Measurements from ENCODE around the gene TBC1D3B.
A peak's percentile ranks its signal among the peaks of the same experiment; 100 is the strongest.
"Not testable (repeated sequence)": the region's sequence is repeated elsewhere in the genome, so short reads cannot be mapped to it uniquely, and the experiment has no call there.

Gene TBC1D3B

DNA sequence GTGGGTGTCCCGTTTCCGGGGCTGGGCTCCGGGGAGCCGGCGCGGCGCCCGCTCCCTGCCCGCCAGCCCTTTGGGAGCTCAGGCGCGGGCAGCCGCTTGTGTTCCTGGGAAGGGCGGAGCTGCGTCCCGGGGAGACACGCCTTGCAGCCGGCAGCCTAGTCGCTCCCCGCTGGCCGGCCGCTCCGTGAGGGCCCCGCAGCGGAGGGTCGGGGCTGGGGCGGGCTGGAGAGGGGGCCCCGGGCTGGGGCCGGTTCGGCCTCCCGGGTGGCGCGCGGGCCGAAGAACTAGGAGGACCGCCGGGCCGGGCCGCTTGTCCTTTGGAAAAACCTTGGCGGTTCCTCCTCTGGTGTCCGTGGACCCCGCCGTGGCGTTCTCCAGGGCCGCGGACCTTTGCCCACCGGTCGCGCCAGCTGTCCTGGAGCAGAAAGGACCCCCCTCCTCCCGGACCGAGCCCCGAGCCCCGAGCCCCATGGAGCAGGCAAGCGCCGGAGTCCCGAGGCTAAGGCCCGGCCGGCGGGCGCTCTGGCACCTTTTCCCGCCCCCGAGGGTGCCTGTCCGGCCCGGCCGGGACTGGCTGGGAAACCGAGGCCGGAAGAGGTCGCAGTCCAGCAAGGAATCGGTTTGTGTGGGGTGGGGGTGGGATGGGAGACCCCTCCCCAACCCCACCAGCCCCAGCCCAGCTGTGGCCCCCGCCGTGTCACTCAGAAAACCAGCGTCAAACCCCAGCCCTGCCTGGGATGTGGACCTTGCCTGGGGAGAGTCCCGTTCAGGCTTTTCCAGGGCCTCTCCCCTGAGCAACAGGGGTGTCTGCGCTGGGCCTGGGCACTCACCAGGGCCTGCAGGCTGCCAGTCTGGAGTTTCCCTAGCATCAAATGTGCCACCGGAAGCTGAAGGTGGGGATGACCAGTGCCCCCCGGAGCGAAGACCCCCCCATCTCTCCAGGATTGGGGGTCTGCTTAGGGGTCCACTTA is 6.8 kb upstream of the TBC1D3B start:
- H3K79me2 ChIP-seq (ENCODE audit: insufficient read depth, low read depth): no peaks in the 10 kb centered on the region
- TF ChIP-seq, protein P1, sequence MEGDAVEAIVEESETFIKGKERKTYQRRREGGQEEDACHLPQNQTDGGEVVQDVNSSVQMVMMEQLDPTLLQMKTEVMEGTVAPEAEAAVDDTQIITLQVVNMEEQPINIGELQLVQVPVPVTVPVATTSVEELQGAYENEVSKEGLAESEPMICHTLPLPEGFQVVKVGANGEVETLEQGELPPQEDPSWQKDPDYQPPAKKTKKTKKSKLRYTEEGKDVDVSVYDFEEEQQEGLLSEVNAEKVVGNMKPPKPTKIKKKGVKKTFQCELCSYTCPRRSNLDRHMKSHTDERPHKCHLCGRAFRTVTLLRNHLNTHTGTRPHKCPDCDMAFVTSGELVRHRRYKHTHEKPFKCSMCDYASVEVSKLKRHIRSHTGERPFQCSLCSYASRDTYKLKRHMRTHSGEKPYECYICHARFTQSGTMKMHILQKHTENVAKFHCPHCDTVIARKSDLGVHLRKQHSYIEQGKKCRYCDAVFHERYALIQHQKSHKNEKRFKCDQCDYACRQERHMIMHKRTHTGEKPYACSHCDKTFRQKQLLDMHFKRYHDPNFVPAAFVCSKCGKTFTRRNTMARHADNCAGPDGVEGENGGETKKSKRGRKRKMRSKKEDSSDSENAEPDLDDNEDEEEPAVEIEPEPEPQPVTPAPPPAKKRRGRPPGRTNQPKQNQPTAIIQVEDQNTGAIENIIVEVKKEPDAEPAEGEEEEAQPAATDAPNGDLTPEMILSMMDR (conservative IDR thresholded peaks at IDR 0.05; ENCODE audit: low read depth, low read length): no peak
- H3K9ac ChIP-seq: peak overlapping the region; percentile 36; the same call in 1 of the 2 replicates
- H2AFZ ChIP-seq (ENCODE audit: low read depth): peak overlapping the region; percentile 87
- 0 out of 2 replicates have a peak, but pooled peaks cover 5% of the 10 kb centered on the region for H3K27me3 ChIP-seq (ENCODE audit: insufficient read depth, low read depth)
- H3K4me1 ChIP-seq (ENCODE audit: low read depth, poor library complexity, severe bottlenecking): no peaks in the 10 kb centered on the region
- H4K20me1 ChIP-seq (ENCODE audit: insufficient read depth): no peaks in the 10 kb centered on the region
- H3K4me3 ChIP-seq (IDR thresholded peaks at IDR 0.05; ENCODE audit: insufficient read depth, low read depth, low read length): no peak overlapping the region
- H3K27ac ChIP-seq: no peak overlapping the region
- no peaks in the 10 kb centered on the region for H3K36me3 ChIP-seq (ENCODE audit: insufficient read depth)
- H3K4me2 ChIP-seq: peak overlapping the region; percentile 65

GRCh38 chr17:36182176-36183000 is 6.0 kb upstream of the TBC1D3B start:
- Histone ChIP-seq H3K27me3 (ENCODE audit: insufficient read depth, low read depth) (0 out of 2 replicates have a peak, but pooled peaks cover 5% of the 10 kb centered on the region), H3K27ac (no peak overlapping the region), H3K4me3 (IDR thresholded peaks at IDR 0.05; ENCODE audit: insufficient read depth, low read depth, low read length) (no peak overlapping the region), H3K4me1 (ENCODE audit: low read depth, poor library complexity, severe bottlenecking) (no peaks in the 10 kb centered on the region), H3K4me2 (peak overlapping the region; percentile 65; the same call in 1 of the 2 replicates), H4K20me1 (ENCODE audit: insufficient read depth) (no peaks in the 10 kb centered on the region), H2AFZ (ENCODE audit: low read depth) (peak overlapping the region; percentile 87), H3K36me3 (ENCODE audit: insufficient read depth) (no peaks in the 10 kb centered on the region), H3K9ac (peak overlapping the region; percentile 36; the same call in 1 of the 2 replicates), H3K79me2 (ENCODE audit: insufficient read depth, low read depth) (no peaks in the 10 kb centered on the region)
- TF ChIP-seq, protein P1 (conservative IDR thresholded peaks at IDR 0.05; ENCODE audit: low read depth, low read length): no peak

GRCh38 chr17:36181446-36182175 is 5.2 kb upstream of the TBC1D3B start:
- H4K20me1 ChIP-seq (ENCODE audit: insufficient read depth); H2AFZ ChIP-seq (ENCODE audit: low read depth); H3K27me3 ChIP-seq (ENCODE audit: insufficient read depth, low read depth); H3K36me3 ChIP-seq (ENCODE audit: insufficient read depth); H3K79me2 ChIP-seq (ENCODE audit: insufficient read depth, low read depth); H3K4me1 ChIP-seq (ENCODE audit: low read depth, poor library complexity, severe bottlenecking); H3K4me3 ChIP-seq (IDR thresholded peaks at IDR 0.05; ENCODE audit: insufficient read depth, low read depth, low read length); H3K27ac ChIP-seq; H3K9ac ChIP-seq; H3K4me2 ChIP-seq: not testable (repeated sequence)

- H3K36me3 ChIP-seq (ENCODE audit: insufficient read depth); H3K79me2 ChIP-seq (ENCODE audit: insufficient read depth, low read depth); H3K27me3 ChIP-seq (ENCODE audit: insufficient read depth, low read depth); H4K20me1 ChIP-seq (ENCODE audit: insufficient read depth); H2AFZ ChIP-seq (ENCODE audit: low read depth); H3K4me3 ChIP-seq (IDR thresholded peaks at IDR 0.05; ENCODE audit: insufficient read depth, low read depth, low read length); H3K27ac ChIP-seq; H3K4me1 ChIP-seq (ENCODE audit: low read depth, poor library complexity, severe bottlenecking); H3K4me2 ChIP-seq; H3K9ac ChIP-seq: not testable (repeated sequence)
Measured at GRCh38 chr17:36168836-36169235, 7.6 kb downstream of the TBC1D3B start.

Data from KMS-11 (cell line).